HG03025 (cell line): ENCODE results near the gene PLEKHN1.
"Not testable (repeated sequence)": the region's sequence is repeated elsewhere in the genome, so short reads cannot be mapped to it uniquely, and the experiment has no call there.

ENCODE experiments used
- ATAC-seq: cut with Tn5 transposase; IDR thresholded peaks from one replicate; pipeline ENCODE4 v1.9.1; 2021; ENCODE audit warnings: mild to moderate bottlenecking, moderate library complexity; ENCODE audit not compliant: unreplicated experiment, low FRiP score

Gene PLEKHN1

GRCh38 chr1:983798-984475, 17.7 kb downstream of the PLEKHN1 start:
- no peak for ATAC-seq

GRCh38 chr1:984476-984814, 18.2 kb downstream of the PLEKHN1 start:
- ATAC-seq, result no peak

- no peak for ATAC-seq
Observed at GRCh38 chr1:985126-985525, 18.8 kb downstream of the PLEKHN1 start.

- ATAC-seq, result not testable (repeated sequence)
Observed at GRCh38 chr1:988061-988460, 21.8 kb downstream of the PLEKHN1 start.

GRCh38 chr1:991275-991674, 25.0 kb downstream of the PLEKHN1 start:
- ATAC-seq, result not testable (repeated sequence)

DNA sequence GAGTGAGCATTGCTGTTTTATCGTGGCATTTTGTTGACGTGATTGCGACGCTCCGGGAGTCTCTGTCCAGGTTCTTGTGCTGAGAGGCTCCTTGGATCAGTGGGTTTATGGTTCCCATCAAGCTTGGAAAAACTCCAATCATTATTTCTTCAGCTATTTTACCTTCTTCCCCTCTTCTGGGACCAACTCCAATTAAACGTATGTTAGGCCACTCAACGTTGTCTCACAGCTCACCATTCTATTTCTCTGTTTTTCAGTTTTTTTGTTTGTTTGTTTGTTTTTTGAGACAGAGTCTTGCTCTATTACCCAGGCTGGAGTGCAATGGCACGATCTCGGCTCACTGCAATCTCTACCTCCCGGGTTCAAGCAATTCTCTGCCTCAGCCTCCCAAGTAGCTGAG, 25.6 kb downstream of the PLEKHN1 start:
- no peak for ATAC-seq

DNA sequence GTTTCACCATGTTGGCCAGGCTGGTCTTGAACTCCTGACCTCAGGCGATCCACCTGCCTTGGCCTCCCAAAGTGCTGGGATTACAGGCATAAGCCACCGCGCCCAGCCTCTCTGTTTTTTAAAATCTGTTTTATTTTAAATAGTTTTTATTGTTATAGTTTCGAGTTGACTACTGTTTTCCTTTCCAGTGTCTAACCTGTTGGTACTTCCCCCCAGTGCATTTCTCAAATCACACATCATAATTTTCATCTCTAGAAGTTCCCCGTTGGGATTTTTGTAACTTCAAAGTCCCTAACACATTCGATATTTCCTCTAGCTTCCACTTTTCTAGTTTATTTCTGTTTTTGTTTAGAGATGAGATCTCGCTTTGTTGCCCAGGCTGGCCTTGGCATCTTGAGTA, 26.1 kb downstream of the PLEKHN1 start:
- no peak for ATAC-seq

DNA sequence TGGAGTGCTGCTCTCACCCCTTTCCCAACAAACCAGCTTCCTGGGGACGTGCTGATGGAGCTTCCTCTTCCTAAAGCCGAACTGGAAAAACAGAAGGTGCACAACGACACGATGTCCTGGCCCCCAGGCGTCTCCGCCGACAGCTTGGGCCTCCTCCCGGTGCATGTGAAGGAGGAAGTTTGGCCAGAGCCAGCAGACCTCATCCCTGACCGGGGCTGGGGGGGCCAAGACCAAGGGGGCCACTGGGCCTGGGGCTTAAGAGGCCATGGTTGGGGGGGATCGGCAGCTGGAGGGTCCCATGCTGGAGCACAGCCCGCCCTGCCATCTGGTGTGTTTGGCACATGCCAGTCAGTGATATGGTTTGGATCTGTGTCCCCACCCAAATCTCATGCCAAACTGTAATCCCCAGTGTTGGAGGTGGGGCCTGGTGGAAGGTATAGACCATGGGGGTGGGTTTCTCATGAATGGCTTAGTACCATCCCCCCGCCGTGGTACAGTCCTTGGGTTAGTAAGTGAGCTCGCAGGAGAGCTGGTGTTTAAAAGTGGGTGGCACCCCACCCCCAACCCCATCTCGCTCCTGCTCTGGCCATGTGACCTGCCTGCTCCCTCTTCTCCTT, 27.2 kb downstream of the PLEKHN1 start:
- ATAC-seq, result no peak

- not testable (repeated sequence) for ATAC-seq
Observed at GRCh38 chr1:994546-994945, 28.3 kb downstream of the PLEKHN1 start.

DNA sequence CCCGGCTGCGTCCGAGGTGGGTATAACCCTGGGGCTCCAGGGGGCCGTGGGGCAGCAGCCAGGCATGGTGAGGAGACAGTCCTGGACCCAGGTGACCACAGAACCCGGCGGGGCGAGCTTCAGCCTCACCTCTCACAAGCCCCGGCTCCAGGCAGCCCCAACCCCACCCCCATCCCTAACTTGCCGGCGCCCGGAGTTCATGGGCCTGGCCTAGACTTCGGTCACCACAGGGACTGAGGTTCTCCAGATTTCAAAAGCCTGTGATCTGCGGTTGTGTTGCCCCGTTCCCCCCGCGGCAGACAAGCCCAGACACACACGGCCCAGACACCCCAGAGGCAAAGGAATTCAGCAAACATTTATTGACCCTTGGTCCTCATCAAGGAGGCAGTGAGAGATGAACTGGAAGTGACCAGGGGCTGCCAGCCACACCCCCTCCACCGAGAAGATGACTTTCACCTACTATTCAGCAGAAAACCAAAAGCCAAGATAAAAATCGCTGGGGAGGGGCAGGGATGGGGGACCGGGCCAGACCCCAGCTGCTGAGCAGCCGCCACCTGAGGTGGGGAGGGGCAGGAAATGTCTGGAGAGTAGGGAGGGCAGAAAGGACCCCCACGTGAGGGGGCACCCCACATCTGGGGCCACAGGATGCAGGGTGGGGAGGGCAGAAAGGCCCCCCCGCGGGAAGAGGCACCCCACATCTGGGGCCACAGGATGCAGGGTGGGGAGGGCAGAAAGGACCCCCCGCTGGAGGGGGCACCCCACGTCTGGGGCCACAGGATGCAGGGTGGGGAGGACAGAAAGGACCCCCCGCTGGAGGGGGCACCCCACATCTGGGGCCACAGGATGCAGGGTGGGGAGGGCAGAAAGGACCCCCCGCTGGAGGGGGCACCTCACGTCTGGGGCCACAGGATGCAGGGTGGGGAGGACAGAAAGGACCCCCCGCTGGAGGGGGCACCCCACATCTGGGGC, 29.7 kb downstream of the PLEKHN1 start:
- ATAC-seq, result no peak

- ATAC-seq, result no peak
Observed at GRCh38 chr1:996851-997712, 30.8 kb downstream of the PLEKHN1 start.

DNA sequence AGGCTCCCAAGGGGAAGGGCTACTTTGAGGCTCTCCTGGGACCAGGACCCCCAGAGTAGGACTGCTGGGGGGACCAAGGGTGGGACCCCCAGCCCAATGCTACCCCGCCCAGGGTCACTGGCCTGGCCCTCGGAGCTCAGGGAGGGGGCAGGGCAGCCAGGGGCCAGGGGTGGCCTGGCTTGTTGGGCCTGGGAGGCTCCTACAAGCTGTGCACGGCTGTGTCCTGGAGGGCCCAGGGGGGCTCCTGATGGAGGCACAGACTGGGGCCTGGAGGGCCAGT, 31.4 kb downstream of the PLEKHN1 start:
- no peak for ATAC-seq

DNA sequence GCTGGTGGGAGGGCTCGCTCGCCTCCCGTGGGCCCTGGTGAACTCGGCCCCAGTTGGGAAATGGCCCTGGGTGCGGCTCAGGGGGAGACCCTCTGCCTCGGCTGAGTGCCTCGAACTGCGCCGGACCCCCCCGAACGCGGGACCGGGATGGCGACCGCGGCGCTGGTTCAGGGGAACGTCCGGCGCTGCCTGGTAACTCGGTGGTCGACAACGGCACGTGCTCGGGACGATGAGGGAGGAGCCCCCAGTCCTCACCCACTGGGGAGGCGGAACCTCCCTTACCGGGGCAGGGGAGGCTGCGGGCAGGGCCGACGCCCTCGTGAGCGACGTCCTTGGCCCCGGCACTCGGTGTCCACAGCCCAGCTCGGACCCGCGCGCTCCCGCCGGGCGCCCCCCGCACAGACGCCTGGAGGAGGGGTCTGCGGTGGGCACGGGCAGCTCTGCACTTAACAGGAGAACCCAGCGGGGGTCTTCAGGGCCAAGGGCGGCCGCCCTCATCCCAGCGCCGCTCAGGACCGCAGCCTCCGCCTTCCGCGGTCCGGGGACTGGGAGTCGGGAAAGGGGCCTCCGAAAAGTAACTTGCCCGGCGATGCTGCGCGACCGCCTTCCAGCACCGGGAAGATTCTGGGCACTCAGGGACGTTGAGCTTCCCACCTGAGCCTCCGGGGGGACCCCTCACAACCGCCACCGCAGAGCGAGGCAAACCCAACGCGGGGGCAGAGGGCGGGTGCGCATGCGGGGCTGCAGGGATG, 31.9 kb downstream of the PLEKHN1 start:
- no peak for ATAC-seq

DNA sequence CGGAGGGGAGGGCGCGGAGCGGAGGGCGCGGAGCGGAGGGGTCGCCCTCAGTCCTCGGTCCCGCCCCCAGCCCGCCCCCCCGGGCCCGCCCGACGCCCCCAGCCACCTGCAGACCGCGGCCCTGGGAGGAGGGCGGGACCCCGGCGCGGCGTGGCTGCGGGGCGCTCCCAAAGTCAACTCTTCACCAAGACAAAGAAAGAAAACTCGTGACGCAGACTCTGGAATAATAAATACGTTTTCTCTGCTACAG, 32.4 kb downstream of the PLEKHN1 start:
- ATAC-seq, result no peak

DNA sequence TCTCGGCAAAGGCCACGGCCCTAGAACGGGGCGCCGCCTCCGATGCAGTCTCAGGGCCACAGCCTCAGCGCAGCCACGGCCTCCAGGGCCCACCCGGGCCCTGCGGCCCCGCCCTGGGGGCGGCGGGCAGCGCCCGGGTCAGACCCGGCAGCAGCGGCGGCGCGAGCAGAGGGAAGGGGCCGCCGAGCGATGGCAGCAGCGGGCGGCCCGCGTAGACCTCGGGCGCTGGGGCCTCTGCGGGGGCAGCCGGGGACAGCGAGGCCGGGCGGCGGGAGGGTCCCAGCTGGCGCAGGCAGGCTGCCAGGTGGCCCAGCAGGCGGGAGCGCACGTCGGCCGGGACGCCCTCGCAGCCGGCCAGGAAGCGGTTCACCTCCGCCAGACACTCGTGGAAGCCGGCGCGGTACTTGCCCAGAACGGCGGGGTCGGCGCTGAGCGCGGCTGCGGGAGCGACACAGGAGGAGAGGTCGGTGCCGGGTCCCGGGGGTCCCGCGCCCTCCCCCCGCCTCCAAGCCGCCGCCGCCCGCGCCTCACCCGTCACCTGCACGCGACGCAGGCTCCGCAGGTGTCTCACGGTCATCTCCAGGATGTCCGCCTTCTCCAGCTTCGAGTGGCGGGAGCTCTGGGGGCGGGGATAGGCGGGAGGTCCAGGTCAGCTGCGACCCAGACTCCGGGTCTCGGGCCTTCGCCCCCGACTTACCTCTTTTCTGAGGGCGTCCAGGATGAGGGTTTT, 32.9 kb downstream of the PLEKHN1 start:
- no peak for ATAC-seq

DNA sequence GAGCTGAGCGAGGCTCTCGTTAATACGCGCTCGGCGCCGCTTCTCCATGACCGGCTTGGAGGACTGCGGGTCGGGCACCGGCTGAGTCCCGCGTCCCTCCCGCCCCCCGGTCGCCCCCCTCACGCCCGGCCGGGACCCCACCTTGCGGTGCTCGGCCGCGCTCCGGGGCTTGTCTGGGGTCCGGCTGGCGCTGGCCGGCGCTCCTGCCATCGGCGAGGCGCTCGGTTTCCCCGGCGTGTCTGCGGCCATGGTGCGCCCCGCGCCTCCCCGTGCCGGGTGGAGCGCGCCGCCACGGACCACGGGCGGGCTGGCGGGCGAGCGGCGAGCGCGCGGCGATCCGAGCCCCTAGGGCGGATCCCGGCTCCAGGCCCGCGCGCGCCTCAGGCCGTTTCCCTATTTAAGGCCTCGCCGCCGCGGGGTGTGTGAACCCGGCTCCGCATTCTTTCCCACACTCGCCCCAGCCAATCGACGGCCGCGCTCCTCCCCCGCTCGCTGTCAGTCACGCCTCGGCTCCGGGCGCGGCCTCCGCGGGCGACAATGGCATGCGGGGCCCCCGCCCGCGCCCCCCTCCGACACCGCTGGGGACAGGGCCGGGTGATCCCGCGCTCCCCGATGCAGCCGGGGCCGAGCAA, 33.6 kb downstream of the PLEKHN1 start, which contains the start of gene HES4:
TSS of gene HES4 (minus strand) at position 373 of the 632 bp plus-strand sequence. CDS start at position 249, 124 bp downstream.
- ATAC-seq, result no peak

DNA sequence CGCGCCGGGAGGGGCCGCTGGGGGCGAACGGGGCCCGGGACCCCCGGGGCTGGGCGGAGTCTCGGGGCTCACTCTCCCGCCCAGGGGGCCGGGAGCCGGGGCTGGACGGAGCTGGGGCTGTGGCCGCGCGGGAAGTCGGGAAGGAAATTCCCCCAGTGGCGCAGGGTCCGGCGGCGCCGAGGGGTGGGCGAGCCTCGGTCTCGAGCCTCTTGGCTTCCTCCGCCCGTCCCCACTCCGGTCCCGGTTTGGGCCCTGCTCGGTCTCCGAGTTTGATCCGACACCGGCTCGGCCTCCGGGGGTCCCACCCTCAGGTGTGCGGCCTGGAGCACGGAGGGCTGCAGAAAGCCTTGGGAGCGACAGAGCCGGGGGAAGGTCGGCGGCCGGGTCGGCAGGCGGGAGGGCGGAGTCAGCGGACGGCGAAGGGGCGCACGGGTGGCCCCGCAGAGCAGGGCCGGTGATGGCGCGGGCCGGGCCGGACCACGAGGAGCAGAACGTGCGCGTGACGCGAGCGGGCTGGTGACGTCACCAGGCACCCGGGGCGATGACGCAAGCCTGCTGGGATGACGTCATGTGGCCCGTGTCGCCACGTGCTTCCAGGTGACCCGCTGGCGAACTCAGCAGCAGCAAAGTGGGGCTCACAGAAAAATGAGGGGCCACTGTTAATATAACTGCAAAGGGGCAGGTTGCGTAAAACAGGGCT, 34.2 kb downstream of the PLEKHN1 start:
- no peak for ATAC-seq

- no peak for ATAC-seq
Observed at GRCh38 chr1:1001057-1001783, 34.9 kb downstream of the PLEKHN1 start.
